ENCODE data around the gene RNF152.

DNA sequence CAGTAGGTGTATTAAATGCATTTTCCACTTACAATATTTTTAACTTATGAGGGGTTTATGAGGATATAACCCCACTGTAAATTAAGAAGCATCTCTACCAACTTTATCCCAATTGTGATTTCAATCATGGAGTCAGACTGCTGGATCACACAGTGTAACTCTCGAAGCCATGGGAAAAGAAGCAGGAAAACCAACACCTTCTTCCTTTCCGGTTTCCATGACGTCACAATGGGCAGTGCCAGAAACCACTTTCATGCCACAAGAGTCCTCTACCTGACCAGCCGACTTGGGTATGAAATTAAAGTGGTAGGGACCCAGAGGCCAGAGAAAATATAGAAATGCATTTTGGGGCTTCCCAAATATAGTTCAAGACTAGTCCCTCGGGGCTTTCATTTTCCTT is 4.2 kb downstream of the RNF152 start:
- no peak for TF ChIP-seq EZH2 (IDR thresholded peaks at IDR 0.05)
- TF ChIP-seq POLR2AphosphoS5 (IDR thresholded peaks at IDR 0.05; ENCODE audit: borderline replicate concordance, low read depth, low read length): no peak
